Stimulated activated CD8-positive, alpha-beta memory T cell treated with anti-CD3 and anti-CD28 coated beads, Interleukin-12 subunit alpha, Interleukin-12 subunit beta, amount 100 ng/mL, for 24 hours (primary cell): ENCODE results near the gene APEH.
"Not testable (repeated sequence)": the region's sequence is repeated elsewhere in the genome, so short reads cannot be mapped to it uniquely, and the experiment has no call there.

Experiments used
- DNase-seq: peaks from one replicate; pipeline ENCODE4 v3.0.0-alpha.2; 2020; ENCODE audit errors: extremely low read depth

Gene APEH

DNA sequence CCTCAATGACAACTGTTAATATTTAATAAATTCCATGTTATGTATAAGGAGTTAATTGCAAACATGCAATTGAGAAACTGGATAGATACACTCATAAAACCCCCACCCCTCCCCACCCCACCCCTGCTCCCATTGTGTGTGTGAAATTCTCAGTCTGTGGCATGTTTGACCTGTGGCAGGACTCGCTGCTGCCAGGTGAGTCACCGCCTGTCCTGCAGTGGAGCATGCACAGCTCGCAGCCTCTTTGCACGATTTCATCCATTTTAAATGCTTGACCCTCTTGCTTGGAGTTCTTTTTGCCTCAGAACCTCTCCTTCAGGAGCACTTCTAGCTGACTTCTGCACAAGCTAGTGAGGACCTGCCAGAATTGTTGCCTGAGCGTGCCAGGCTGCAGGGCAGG, 5.3 kb upstream of the APEH start:
- no peak for DNase-seq

DNA sequence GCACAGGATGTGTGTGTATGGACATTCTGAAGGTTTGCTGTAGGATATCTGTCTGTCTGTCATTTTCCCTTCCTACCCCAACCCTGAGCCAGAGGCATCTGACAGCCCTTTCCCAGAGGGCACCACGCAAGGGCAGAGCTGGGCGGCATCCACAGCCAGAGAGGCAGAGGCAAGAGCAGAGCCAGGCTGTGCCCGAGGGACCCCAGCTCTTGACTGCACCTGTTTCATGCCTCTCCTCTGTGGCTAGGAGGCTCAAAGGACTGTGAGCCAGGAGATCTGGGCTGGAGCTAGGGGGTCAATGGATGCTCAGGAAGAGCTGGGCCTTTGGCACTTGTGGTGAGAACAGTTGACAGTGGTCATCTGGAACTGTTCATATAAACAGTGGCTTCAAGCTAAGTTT, 4.8 kb upstream of the APEH start:
- DNase-seq: no peak

DNA sequence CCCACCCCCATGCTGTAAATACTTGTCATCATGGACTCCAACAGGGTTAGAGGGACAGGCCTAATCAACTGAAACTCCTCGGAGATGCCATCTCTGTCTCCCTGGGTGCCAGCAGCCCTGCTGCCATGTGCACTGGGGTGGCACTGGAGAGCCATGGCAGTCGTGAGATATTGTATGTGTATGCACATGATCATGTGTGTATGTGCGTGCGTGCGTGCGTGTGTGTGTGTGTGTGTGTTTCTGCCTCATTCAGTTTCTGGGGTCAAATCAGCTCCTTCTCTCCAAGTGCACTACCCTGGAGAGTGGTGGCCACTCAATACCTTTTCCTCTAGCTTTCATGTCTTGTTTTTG, 3.2 kb upstream of the APEH start:
- DNase-seq: no peak

DNA sequence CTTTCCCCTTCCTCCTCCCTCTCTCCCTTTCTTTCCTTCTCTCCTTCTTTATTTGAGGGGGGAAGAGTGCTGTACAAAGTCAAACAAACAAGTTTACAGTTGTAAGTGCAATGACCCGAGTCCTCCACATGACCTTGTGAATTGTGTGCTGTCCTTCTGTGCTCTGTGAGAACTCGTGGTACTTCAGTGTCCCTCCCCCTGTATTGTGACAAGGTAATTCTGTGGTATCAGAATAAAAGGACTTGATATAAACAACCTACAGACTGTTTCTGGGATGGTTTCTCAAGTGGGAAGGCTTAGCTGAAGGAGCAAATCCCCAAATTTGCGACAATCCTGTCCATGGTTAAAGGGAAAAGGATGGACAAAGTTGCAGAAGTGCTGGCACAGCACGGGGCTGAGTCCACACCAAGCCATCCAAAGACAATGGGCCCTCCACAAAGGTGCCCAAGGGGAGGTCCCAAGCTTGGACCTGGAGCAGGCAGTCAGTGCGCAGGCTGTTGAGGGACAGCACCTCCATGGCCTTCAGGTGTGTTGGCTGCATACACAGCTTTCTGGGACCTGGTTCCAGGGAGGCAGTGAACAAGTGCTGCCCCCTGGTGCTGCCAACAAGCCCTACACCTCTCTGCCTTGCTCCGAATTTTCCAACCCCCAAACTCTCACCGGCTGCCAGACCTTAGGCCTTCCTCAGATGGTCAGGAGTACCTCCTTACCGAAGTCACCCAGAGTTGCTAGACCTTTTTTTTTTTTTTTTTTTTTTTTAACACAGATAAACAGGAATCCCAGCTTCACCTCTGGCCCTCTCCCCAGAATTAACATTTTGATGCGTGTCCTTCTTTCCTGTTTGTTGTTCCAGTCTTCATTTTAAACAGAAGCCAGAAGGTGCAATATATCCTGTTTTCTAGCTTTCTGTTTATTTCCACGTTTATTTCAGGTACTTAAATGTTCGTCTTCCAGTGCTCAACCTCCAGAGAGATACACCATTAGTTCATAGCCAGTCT, 2.6 kb upstream of the APEH start:
- DNase-seq: peak; percentile 35

DNA sequence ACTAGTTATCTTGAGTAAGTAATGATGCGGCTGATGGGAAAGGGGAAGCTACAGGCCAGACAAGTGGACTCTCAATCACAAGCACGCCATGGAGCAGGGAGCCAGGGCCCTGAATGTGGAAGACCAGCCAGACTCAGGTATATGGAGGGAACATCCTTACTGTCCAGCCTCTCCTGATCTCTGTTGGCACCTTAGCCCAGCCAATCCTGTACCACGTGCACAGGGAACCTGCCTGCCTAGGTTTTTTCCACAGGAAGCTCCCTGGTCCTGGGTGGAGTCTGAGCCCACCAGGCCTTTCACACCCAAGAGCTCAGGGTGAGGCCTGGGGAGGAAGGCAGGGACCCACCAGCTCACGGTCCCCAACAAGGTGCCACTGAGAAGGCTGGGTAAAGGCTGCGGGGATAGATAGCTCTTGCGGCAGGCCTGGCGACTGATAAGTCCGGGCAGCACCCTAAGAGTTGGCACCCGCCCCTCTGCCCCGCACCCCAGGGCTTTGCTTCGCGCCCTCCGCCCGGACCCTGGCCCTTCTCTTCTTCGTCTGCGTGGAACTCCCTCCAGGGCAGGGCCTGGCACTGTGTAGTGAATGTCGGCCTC, 933 bp upstream of the APEH start:
- peak; percentile 5 for DNase-seq

DNA sequence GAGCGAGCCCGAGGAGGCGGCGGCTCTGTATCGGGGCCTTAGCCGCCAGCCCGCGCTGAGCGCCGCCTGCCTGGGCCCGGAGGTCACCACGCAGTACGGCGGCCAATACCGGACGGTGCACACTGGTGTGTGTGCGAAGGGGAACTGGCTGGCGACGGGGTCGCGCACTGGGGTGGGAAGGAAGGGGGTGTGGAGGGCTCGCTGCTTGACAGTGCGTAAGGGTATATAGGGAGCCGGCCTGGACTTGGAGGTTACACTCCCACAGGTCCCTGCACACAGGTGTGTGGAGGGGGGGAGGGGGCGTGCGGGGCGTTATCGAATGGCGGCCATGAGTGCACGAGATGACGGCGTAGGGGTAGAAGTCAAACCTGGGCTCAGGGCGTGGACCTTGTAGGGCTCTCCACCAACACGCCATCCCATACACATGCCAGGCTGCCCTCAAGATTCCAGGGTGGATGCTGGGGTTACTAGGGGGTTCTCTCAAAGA, 389 bp downstream of the APEH start:
- no peak for DNase-seq

DNA sequence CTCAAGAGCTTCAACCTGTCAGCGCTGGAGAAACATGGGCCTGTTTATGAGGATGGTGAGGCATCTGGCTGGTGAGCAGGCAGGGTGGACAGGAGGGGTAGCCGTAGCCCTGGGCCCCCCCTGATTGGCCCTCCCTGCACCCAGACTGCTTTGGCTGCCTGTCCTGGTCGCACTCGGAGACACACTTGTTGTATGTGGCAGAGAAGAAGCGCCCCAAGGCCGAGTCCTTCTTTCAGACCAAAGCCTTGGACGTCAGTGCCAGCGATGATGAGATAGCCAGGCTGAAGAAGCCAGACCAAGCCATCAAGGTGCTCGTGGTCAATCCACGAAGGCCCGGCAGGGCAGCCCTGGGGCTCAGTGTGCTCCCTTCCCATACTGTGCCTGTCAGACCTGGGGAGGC, 1.8 kb downstream of the APEH start:
- no peak for DNase-seq

DNA sequence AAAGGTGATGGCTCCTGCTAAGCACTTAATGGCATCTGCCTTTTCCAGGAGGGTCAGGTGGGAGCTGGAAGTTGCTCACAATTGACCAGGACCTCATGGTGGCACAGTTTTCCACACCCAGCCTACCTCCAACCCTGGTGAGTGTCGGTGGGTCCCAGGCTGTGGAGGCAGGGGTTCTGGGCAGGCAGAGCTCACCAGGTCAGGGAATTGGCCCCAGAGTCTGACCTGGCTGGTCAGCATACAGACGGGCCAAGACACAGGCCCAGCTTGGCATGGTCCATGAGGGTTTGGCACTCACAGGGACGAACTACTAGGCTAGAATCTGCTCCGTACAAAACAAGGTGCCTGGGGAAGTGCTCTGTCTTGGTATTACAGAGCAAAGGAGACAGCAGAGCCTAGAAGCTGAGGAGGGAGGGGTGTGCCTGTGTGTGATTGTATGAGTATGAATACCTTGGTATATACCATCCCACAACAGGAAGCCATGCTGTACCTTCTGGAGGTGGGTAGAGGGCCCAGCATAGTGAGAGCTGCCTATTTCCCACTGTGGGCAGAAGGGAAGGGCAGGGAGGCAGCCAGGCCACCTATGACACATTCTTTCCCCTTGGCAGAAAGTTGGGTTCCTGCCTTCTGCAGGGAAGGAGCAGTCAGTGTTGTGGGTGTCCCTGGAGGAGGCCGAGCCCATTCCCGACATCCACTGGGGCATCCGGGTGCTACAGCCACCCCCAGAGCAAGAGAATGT, 6.5 kb downstream of the APEH start:
- DNase-seq: no peak

DNA sequence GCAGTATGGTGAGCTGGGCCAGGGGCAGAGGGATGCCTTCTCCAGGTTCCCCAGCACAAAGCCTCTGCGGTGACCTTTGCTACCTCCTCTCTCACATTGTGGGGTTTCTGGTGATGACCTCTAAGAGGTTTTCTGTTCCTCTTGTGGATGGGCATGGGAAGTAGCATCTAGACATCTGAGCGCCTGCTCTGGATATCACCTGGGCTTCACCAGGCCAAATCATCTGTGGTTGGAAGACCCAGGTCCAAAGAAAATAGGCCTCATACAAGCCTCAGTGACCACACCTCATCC, 7.0 kb downstream of the APEH start:
- DNase-seq: no peak

DNA sequence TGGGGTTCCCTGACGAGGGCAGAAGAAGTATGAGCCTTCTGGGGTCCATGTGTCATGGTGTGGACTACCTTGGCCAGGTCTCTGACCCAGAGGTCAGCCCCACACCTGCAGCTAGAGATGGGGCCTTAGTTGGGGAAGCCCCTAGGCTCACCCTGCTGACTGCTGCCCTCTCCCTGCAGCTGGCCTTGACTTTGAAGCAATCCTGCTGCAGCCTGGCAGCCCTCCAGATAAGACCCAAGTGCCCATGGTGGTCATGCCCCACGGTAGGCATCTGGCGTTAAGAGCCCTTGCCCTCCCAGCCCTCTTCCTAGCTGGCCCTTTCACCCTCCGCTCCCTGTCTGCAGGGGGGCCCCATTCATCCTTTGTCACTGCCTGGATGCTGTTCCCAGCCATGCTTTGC, 7.4 kb downstream of the APEH start:
- DNase-seq: no peak

DNA sequence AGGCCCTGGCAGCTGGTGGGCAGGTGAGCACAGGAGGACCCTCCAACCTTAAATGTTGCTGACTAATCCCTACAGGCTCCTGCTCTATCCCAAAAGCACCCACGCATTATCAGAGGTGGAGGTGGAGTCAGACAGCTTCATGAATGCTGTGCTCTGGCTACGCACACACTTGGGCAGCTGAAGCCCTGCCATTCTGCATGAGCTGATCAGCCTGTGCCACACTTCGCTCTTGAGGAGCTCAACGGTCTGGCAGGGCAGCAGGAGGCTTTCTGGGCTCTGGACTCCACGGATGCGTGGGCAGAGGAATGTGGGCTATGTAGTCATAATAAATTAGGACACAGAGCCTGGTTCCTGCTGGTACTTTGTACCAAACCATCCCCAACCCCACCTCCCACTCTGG, 9.0 kb downstream of the APEH start:
- no peak for DNase-seq

DNA sequence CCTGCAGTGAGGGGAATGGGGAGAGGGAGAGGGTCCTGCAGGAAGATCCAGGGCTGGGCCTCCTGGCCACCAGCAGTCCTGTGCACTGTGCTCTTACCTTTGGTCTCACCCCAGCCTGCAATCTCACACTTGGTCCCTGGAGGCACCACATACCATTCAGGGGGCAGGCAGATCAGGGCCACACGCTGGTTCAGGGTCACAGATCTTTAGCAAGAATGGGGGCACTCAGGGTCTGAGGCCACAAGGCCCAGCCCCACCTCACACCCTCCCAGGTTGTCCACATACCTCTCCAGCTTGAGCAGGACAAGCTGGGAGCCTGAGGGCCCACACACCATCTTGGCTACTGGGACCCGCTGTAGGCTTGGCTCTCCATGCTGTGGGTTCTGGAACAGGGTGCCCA, 10.3 kb downstream of the APEH start:
- not testable (repeated sequence) for DNase-seq

DNA sequence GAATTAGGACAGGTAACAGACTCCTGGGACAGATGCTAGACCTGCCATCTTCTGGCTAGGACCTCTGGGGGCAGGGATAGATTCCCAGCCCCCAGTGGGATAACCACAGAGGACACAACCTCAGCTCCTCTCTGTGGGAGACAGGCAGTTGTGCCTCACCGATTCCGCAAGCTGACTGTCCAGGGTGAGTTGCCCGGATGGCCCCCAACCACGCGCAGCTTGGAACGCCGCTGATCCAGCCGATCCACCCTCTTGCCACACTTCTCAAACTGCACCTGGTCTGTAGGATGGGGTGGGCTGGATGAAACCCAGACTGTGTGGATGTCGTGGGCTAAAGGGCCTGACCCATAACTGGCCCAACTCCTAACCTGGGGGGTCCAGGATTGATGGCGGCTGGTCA, 11.0 kb downstream of the APEH start:
- not testable (repeated sequence) for DNase-seq

DNA sequence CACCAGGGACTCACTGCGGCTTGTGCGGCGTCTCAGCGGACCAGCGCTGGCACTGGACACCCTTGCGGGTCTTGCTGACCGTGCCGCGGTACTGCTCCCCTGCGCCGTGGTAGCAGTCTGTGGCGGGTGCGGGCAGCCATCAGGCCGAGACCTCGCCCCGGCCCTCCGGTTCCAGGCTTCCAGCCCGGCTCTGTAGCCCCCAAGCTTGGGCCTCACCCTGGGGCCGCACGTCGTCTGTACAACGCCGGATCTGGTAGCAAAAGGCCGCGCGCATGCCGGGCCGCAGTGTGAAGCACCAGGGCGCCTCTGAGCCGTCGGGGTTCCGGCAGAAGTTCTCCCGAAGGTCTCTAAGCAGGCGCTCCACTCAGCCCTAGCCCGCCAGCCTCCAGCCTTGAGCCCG, 11.7 kb downstream of the APEH start:
- DNase-seq: not testable (repeated sequence)

DNA sequence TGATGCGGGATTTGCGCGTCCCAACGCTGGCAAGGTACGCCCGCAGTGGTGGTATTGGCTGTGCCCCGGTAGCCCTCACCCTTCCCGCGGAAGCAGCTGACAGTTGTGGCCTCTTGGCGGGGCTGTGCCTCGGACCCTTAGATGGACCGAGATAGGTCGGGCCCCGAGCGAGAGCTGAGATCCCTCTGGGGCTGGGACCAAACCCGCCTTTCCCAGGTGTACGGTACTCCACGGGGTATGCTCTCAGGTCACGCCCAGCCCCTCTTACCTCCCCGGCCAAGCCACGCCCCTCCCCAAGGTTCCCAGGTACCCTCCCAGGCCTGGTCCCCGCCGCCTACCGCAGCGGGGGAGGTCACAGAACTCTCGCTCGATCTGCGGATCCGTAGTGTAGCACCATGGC, 12.2 kb downstream of the APEH start:
- not testable (repeated sequence) for DNase-seq

DNA sequence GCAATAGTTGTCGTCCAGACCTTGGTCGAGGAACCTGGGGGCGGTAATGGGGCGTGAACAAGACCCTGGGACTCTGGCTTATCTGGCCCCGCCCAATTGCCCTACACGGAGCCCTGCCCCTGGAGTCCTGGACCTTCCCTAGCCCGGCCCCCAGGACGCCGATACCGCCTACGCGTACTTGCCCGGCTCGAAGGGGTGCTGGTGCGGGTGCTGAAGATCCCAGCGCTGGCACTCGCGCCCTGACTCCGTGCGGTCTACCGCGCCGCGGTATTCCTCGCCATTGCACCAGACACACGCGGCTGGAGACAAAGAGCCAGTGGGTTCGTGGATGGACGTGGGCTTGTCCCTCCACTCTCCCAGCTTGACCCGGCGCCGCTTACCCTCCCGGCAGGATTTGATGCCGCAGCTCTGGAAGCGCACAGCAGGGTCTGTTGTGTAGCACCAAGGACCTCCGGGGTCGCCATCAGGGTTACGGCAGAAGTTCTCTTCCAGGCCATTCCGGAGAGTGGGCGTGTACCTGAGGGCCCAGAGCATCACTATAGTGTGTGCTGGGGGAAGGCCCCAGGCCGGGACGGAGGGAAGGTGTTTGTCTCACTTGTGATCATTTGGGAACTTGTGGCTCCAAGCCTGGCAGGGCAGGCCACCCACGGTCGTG, 12.7 kb downstream of the APEH start:
- DNase-seq: not testable (repeated sequence)

DNA sequence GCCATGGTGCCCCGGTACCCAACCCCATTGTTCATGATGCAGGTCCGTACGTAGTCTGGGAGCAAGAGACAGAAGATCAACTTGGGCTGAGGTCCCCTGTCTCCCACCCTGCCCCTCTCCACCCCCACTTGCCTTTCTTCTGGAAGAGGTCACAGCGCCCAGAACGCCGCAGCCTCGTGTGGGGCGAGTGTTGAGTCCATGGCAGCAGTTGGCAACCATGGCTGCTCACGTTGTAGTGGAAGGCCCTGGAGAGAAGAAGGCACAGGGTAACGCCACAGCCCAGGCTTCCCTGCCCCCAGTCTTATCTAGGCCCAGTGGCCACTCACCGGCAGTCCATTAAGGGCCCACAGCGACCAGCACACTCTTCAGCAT, 13.3 kb downstream of the APEH start:
- DNase-seq: not testable (repeated sequence)

DNA sequence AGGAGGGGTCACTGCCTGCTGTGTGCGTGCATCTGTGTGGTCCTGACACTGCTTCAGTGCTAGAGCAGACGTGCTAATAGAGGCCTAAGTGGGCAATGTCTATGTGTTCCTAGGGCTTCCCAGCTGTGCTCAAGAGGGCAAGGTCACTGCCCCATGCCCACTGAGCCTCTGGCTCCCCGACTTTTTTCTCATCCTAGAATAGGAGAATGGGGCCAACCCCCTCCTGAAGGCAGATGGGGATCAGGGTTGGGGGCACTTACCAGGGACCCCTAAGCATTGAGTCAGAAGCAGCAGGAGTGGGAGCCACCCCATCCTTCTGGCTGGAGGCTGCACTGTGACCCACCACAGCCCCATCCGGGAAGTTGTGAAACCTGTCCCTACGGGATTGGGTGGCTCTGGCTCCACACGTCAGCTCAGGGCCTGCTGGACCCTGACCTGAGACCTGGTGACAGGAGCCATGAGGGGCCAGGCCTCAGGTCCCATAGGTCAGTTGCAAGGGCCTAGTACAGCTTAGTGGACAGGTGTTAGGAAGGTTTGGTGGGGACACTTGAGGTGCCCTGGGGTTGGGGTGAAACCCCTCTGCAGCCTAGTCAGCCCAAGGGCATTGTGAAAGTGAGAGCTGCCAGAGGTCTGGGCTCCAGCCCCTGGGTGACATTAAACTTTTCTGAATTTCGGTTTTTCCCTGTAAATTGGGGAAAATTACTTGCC, 14.3 kb downstream of the APEH start:
- DNase-seq: not testable (repeated sequence)

DNA sequence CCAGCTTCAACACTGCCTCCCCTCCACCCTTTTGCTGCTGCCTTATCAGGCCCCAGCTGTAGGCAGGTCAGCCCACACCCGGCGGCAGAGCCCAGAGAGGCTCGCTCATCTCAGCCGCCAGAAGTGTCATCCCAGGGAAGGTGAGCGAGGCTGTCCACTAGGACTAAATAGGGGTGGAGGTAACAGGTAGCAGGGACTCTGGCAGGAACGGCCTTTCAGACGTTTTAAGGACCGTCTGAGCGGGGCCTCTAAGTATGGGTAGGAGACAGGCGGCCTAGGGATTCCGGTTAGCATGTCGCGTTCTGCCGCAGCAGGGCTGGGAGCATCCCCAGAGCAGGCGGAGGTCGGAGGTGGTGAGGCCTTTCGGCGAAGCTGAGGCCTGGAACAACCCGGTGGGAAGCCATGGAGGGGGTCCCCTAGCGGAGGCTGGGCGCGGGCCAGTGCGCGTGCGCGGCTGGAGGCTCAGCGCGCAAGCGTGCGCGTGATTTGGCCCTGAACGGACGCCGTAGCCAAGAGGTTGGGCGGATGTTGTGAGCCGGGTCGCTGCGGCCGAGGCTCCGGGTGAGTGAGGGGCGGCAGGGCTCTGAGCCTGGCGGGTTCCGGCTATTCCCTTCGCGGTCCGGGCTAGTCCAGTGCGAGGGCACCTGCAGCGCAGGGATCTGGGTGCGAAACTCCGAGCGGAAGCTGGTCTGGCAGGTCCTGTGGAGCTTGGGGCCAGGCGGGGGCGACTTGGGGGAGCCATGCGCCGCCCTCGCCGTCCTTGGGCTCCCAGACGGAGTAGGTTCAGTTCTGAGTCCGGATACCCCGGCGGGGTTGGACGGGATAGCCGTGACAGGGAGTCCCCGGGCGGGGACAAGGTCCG, 15.1 kb downstream of the APEH start, which contains the start of the genes MST1 and RNF123:
MST1 (minus strand) TSS at position 429 of the 862 bp plus-strand sequence. CDS start 783 bp downstream, outside the sequence.
RNF123 (plus strand) TSS at position 512 of the 862 bp plus-strand sequence. CDS start 1,609 bp downstream, outside the sequence.
- DNase-seq: peak; percentile 79

DNA sequence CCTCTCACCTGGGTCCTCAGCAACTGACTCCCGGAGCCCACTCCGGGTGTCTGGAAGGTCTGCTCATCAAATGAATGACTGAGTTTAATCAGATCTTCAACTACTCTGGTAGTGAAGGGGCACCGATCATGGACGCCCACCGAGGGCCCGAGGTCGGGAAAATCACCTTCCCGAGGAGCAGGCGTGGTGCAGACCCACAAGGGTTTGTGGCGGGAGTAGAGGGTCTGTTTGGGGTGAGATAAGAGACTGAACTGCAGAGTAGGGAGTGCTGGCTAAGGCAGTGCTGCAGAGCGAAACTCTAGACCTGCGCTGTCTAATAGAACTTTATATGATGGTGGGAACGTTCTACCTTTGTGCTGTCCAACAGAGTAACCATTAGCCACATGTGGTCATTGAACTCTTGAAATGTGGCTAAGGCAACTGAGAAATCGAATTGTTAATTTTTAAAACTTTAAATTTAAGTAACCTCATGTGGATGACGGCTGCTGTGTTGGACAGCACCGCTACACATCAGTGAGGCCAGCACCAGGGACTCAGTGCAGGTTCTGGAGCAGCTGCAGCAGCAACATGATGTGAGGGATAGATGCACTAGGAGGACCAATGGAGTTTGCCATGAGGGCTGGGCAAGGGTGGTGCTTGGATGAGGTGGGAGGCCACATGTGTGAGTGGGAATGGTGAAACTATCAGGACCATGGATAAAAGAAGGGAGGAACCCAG, 15.9 kb downstream of the APEH start:
- DNase-seq: not testable (repeated sequence)
